Anterior cingulate cortex (tissue), 58 donors: ENCODE results near the gene NYAP2.

Source experiments
- DNase-seq, 58 donors: peaks; one replicate each; lab custom pipeline; 2025; lab: John Stamatoyannopoulos, UW

Gene NYAP2

DNA sequence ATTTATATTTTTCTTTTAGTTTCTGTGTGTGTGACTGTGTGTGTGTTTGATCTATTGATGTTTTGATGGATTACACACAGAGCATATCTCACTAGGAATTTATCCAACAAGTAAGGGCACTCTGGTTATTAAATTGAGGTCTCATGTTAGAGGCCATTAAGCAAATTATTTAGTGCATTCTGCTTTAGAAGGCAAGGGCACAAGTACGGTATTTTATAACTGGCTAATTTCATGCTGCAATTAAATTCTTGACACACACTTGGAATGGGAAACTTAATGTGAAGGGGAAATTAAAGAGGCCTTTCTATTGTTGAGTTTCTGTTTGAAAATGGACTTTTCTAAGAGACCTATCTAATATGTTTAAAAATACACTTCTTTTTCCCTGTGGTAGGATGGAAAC is 25.8 kb downstream of the NYAP2 start:
- no peak for DNase-seq

GRCh38 chr2:225428360-225428759 is 28.9 kb downstream of the NYAP2 start:
- DNase-seq, result no peak

DNA sequence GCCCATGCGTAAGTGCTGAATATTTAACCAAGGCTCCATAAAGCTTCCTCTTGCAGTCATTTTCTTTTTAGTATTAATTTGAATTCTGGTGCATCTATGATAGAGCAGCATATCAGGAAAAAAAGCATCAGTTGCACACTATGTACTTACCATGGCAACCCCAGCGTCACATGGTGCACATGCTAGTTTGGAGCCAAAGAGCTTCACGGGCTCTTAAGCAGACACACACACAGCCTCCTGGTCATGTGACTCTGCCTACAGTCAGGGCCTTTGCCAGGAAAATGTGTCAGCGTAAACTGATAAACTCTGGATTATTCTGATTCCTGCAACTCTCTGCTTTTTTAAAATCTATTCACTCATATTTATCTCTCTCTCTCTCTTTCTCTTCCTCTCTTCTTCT is 30.2 kb downstream of the NYAP2 start:
- DNase-seq, result peak in 51 of 58 donors; percentile 1 to 82 (median 31)

DNA sequence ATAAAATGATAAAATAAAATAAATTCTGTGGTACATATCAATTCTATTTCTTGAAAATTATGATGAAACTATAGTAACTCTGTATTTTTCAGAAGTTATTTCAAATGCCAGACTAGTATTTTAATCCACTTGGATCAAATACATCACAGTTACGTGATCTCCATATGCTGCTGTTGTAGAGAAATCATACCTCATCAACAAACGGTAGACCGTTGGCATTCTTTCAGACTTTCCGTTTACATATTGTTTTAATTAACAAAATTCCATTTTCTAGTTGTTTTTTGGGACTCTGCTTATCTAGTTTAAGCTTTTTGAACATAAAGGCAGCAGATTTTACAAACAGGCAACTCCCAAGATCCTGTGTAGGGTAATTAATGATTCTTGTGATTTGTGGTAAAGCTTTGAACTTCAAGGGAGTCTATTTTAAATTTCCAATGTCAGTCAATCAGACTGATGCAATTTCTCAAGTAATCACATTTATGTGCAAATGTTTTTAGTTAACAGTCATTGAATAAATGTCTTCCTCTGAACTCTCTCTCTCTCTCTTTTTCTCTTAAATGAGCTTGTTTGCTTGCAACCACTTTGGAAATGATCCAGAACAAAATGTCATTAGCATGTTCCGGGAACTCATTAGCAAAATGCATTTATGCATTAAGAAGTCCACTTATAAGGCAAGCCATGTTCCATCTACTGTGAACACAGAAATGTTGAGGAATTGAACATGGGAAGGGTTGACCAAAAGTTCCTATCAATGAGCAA is 31.8 kb downstream of the NYAP2 start:
- no peak for DNase-seq

DNA sequence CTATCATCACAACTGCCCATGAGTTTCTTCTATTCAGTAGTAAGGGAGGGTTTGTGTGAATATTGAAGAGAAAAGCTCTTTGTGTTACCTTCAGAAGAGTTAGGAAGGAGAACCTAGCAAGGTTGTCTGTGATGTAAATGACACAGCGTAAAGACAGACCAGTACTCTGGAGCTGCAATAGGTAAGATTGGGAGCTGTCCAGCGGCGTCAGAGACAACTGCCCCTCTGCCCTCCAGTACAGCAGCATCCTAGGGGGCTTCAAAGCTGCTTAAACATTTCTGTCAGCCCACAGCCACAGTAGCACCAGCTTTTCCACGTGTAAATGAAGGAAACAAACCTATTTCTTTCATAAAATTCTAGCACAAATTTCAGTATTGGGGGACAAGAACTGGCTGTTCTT is 34.5 kb downstream of the NYAP2 start:
- DNase-seq, result no peak

DNA sequence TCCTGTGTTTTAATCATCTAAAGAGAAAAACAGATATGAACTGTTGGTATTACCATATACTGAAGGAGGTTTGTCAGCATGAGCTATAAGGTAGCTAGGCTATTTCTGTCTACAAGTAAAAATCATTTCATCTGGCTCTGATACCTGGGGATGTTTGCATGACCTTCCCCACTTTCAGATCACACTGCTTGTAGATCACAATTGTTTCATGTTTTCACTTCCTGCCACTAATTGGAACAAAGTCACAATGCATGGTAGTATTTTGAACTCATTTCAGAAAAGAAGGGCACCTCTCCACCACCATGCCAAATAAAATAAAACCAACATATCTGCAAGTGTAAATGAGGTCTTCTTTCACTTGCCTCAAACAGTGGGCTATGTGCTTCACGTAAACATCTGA is 37.8 kb downstream of the NYAP2 start:
- DNase-seq, result no peak

DNA sequence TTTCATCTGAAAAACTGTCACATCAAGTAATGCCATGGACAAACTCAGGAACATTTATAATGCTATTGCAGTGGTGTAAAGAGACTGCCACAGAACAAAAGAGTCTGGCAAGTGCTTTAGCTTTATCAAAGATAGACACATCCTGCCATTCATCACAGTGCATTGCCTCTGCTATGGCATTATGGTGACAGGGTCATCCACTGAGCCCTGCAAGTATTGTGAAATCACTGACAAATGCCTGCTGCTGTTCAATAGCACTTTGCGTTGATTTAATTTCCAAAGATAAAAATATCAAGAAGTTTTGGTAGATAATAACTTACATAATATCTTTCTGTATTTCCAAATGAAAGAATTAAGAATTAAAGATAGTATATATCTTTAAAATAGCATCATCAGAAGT is 38.7 kb downstream of the NYAP2 start:
- no peak for DNase-seq

DNA sequence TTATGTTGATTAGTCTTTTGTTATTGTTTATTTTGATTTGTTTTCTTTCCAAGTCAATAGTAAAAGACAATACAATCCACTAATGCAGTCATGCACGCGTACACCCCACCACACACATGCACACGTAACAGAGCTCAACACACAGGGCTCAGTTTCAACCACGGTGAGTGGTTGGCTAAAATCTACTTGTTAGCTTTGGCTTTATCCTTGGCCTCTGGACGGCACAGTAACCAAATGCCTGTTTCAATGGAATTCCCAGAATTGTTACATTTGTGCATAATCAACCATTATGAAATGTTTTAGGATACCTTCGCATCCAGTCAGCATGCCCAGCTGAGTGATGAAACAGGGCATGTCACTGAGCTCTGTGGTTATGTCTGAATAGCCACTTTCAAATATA is 53.2 kb downstream of the NYAP2 start:
- DNase-seq, result no peak

GRCh38 chr2:225454412-225454811 is 54.9 kb downstream of the NYAP2 start:
- DNase-seq, result no peak

GRCh38 chr2:225456619-225457260 is 57.2 kb downstream of the NYAP2 start:
- DNase-seq, result no peak

DNA sequence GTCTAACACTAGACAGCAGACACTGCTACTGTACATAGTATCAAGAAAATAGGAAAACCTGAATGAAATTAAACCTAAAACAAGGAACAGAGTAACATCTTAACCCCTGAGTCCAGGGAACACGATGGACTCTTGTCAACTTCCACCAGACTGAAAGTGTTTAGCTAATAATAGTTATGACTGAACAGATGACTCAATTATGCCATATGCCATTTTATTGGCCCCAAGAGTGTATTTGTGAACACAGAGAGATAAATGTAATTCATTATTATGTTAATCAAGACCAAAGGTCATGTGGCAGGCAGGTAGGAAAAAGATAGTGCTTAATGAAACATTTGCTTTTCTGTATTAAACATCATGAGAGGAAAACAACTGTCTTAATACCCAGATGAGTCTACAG is 58.0 kb downstream of the NYAP2 start:
- no peak for DNase-seq

- no peak for DNase-seq
Measured at GRCh38 chr2:225458431-225459117, 59.1 kb downstream of the NYAP2 start.

GRCh38 chr2:225462417-225462816 is 62.9 kb downstream of the NYAP2 start:
- no peak for DNase-seq

DNA sequence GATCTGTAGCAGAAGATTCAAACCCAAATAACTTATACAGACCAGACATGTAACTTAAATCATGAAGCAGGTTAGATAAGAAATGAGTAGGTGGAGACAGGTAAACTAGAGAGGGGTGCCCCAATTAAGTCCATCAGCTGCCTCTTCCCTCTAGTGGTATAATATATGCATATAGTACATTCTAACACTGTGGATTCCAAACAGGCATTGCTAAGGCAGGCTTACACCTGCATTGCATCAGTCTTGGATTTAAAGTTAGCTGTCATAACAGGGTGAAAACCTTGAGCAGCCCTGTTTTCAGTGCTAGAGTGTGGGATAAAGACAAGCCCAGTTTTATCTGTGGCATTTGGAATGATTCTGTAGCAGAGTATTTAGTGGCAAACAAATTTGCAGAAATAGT is 63.4 kb downstream of the NYAP2 start:
- DNase-seq, result no peak

GRCh38 chr2:225463449-225463848 is 63.9 kb downstream of the NYAP2 start:
- DNase-seq, result no peak

GRCh38 chr2:225464346-225465025 is 65.0 kb downstream of the NYAP2 start:
- no peak for DNase-seq

- DNase-seq, result no peak
Measured at GRCh38 chr2:225465827-225466226, 66.3 kb downstream of the NYAP2 start.

- DNase-seq, result no peak
Measured at GRCh38 chr2:225466891-225467604, 67.5 kb downstream of the NYAP2 start.

GRCh38 chr2:225468131-225468530 is 68.6 kb downstream of the NYAP2 start:
- DNase-seq, result no peak

GRCh38 chr2:225471039-225471438 is 71.5 kb downstream of the NYAP2 start:
- no peak for DNase-seq

- no peak for DNase-seq
Measured at GRCh38 chr2:225471482-225471881, 72.0 kb downstream of the NYAP2 start.
